H1 (cell line): ENCODE results near the gene NELFB. TPM values are rescaled to one million over a fixed set of nuclear protein-coding genes. Genes with fewer than 3 reads are reported as not detected.
A peak's percentile ranks its signal among the peaks of the same experiment; 100 is the strongest.

ENCODE experiments used
- BCL11A ChIP-seq, 2 experiments: IDR thresholded peaks; one replicate each; pipeline ENCODE4 v1.6.1; 2011; ENCODE audit warnings: low read depth in 2 of 2, low read length in 2 of 2, mild to moderate bottlenecking in 2 of 2
- CREB1 ChIP-seq: IDR thresholded peaks from 2 replicates; pipeline ENCODE4 v1.6.1; 2012; ENCODE audit warnings: inconsistent platforms
- NANOG ChIP-seq: IDR thresholded peaks from 2 replicates; pipeline ENCODE4 v1.6.1; 2011; ENCODE audit warnings: low read length, low read depth, mild to moderate bottlenecking, inconsistent platforms; ENCODE audit not compliant: insufficient read depth, poor library complexity, severe bottlenecking
- RAD21 ChIP-seq, 2 experiments: IDR thresholded peaks in 1 of 2; conservative IDR thresholded peaks in 1 of 2; 2 replicates each; pipeline ENCODE4 v1.6.1; 2011; ENCODE audit warnings: low read depth in 2 of 2, low read length in 2 of 2, improper control_type of control experiment in 1 of 2, inconsistent platforms in 1 of 2, mild to moderate bottlenecking in 1 of 2, moderate library complexity in 1 of 2
- RXRA ChIP-seq: IDR thresholded peaks from 2 replicates; pipeline ENCODE4 v1.6.1; 2011; ENCODE audit warnings: low read depth, mild to moderate bottlenecking, low read length, moderate library complexity; ENCODE audit not compliant: insufficient read depth
- SIN3A ChIP-seq, 2 experiments: IDR thresholded peaks in 1 of 2; conservative IDR thresholded peaks in 1 of 2; 2 replicates each; pipeline ENCODE4 v1.6.1; 2011 to 2012; ENCODE audit warnings: low read length in 2 of 2, improper control_type of control experiment in 1 of 2, low read depth in 1 of 2, mild to moderate bottlenecking in 1 of 2
- SP2 ChIP-seq: IDR thresholded peaks from 2 replicates; pipeline ENCODE4 v1.6.1; 2012; ENCODE audit warnings: mild to moderate bottlenecking, low read length, inconsistent platforms
- SRF ChIP-seq: IDR thresholded peaks from 2 replicates; pipeline ENCODE4 v1.6.1; 2011; ENCODE audit warnings: mild to moderate bottlenecking, low read depth, low read length, moderate library complexity
- TAF7 ChIP-seq: optimal IDR thresholded peaks from 2 replicates; pipeline ENCODE3; 2011; ENCODE audit warnings: low read depth, mild to moderate bottlenecking, inconsistent platforms, low read length, moderate library complexity, borderline replicate concordance
- TBP ChIP-seq: IDR thresholded peaks from 2 replicates; pipeline ENCODE4 v1.6.1; 2011; ENCODE audit warnings: low read depth, low read length, improper control_type of control experiment
- polyA plus RNA-seq, 7 experiments: library from polyadenylated mRNA; depleted of rRNA in 3 of 7; stranded (reverse) in 5 of 7; unstranded in 2 of 7; fragments of >200 nt in 5 of 7; fragments of 200-250 nt in 2 of 7; gene quantifications; 1 replicate in 5 of 7; 2 replicates in 1 of 7; 4 replicates in 1 of 7; pipeline versions ENCODE4 v1.2.1 to v1.2.3, GENCODE V29; 2011 to 2013; ENCODE audit warnings: missing spikeins in 2 of 7, mixed read lengths in 2 of 7
- total RNA-seq: library from RNA; stranded (reverse); fragmentation: NEBNext Ultra II Directional; extraction: Animal tissue kit (Norgen Biotek cat#: 25700); gene quantifications from 2 replicates; pipeline ENCODE4 v1.2.1, GENCODE V29; 2021
- TF ChIP-seq, protein P1 (sequence below): IDR thresholded peaks from 2 replicates; pipeline ENCODE4 v1.6.1; 2012; ENCODE audit warnings: low read length, inconsistent platforms

The NELFB gene
- total and polyA plus RNA-seq, 2 of the 8 experiments (the other 6 are each of a cell fraction or from before 2014, with no cell fraction given): 57.6 to 78.0 TPM

DNA sequence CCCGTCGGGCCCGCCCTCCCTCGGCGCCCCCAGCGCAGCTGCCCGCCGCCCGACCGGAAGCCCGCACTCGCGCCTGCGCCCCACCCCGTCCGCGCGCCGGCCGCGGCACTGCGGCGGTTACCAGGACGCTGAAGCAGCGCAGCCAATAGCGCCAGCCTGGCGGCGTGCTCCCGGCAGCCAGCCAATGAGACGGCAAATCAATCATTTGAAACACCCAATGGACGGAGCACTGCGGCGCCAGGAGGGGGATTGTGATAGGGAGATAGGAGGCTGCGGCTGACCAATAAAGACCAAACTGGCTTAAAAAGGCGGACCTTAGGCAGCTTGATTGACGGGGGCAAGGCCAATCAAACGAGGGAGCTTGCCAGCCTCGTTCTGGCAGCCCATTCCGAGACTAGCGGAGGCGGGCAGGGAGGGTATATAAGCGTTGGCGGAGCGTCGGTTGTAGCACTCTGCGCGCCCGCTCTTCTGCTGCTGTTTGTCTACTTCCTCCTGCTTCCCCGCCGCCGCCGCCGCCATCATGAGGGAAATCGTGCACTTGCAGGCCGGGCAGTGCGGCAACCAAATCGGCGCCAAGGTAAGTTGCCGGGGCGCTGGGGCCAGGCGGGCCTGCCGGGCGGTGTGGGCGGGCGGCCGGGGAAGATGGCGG lies 14.2 kb upstream of the NELFB start, which contains the start of gene TUBB4B (continued):
- TF ChIP-seq NANOG (no peak), BCL11A (IDR thresholded peaks at IDR 0.05; ENCODE audit: low read depth in 2 of 2, low read length in 2 of 2) (no peak), TBP (peak; percentile 98), SP2 (peak; percentile 93), SRF (no peak), CREB1 (no peak; the same call in none of the 2 replicates), SIN3A (conservative IDR thresholded peaks at IDR 0.05 in 1 of 2, IDR thresholded peaks at IDR 0.05 in 1 of 2; ENCODE audit: low read depth in 1 of 2, low read length in 2 of 2) (peak in 1 of 2 experiments; percentile 9; a peak in 1 of 4 replicates), RAD21 (IDR thresholded peaks at IDR 0.05 in 1 of 2, conservative IDR thresholded peaks at IDR 0.05 in 1 of 2; ENCODE audit: low read depth in 2 of 2, low read length in 2 of 2) (no peak), RXRA (no peak), TAF7 (peak; percentile 96)
- TF ChIP-seq, protein P1, sequence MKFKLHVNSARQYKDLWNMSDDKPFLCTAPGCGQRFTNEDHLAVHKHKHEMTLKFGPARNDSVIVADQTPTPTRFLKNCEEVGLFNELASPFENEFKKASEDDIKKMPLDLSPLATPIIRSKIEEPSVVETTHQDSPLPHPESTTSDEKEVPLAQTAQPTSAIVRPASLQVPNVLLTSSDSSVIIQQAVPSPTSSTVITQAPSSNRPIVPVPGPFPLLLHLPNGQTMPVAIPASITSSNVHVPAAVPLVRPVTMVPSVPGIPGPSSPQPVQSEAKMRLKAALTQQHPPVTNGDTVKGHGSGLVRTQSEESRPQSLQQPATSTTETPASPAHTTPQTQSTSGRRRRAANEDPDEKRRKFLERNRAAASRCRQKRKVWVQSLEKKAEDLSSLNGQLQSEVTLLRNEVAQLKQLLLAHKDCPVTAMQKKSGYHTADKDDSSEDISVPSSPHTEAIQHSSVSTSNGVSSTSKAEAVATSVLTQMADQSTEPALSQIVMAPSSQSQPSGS: no peak
